Right renal pelvis (tissue), 4 donors: ENCODE measurements around the gene MEIS1. TPM values are rescaled to one million over a fixed set of nuclear protein-coding genes. Genes with fewer than 3 reads are reported as not detected.
"Not testable (repeated sequence)": the region's sequence is repeated elsewhere in the genome, so short reads cannot be mapped to it uniquely, and the experiment has no call there.

Experiments
- DNase-seq, 4 donors: peaks; one replicate each; pipeline ENCODE4 v3.0.0-alpha.2; 2013; ENCODE audit warnings: low read depth in 4 of 4, low spot score in 3 of 4, missing footprints in 1 of 4
- polyA plus RNA-seq, 4 donors: library from polyadenylated mRNA; unstranded; fragments of 120-200 nt; gene quantifications; one replicate each; pipeline ENCODE4 v1.2.1, GENCODE V29; 2013; ENCODE audit not compliant: insufficient read length in 4 of 4

MEIS1 gene
- 100 to 1,000 TPM; 100 to 142 (median 115) TPM for polyA plus RNA-seq

- DNase-seq: peak in 3 of 4 donors; percentile 86 to 94 (median 93)
These were observed at the start of gene MEIS1 for GRCh38 chr2:66434679-66435548. Gene MEIS1, plus strand, starts transcription at chr2:66435125. Its CDS starts 732 bp downstream, at chr2:66435857.

- DNase-seq: no peak
These were observed 47.7 kb upstream of the MEIS1 start for GRCh38 chr2:66387016-66387753.

GRCh38 chr2:66389651-66390131 lies 45.2 kb upstream of the MEIS1 start:
- no peak for DNase-seq

- DNase-seq: no peak
These were observed 44.8 kb upstream of the MEIS1 start for GRCh38 chr2:66390152-66390551.

GRCh38 chr2:66390811-66391210 lies 44.1 kb upstream of the MEIS1 start:
- DNase-seq: no peak

- not testable (repeated sequence) for DNase-seq
These were observed 43.7 kb upstream of the MEIS1 start for GRCh38 chr2:66391240-66391639.

- no peak for DNase-seq
These were observed 29.5 kb upstream of the MEIS1 start for GRCh38 chr2:66405473-66405872.

- DNase-seq: no peak
These were observed 26.0 kb upstream of the MEIS1 start for GRCh38 chr2:66408905-66409304.

- no peak for DNase-seq
These were observed 22.1 kb upstream of the MEIS1 start for GRCh38 chr2:66412874-66413273.

- DNase-seq: no peak
These were observed 20.0 kb upstream of the MEIS1 start for GRCh38 chr2:66414896-66415295.

GRCh38 chr2:66418381-66418780 lies 16.5 kb upstream of the MEIS1 start:
- no peak for DNase-seq

GRCh38 chr2:66421612-66422011 lies 13.3 kb upstream of the MEIS1 start:
- no peak for DNase-seq

- no peak for DNase-seq
These were observed 11.4 kb upstream of the MEIS1 start for GRCh38 chr2:66423391-66424124.

- DNase-seq: no peak
These were observed 8.4 kb upstream of the MEIS1 start for GRCh38 chr2:66426244-66427111.

GRCh38 chr2:66427300-66427699 lies 7.6 kb upstream of the MEIS1 start:
- no peak for DNase-seq

GRCh38 chr2:66428986-66429612 lies 5.8 kb upstream of the MEIS1 start:
- DNase-seq: no peak

- DNase-seq: no peak
These were observed 5.0 kb upstream of the MEIS1 start for GRCh38 chr2:66429693-66430504.

GRCh38 chr2:66430505-66431273 lies 4.2 kb upstream of the MEIS1 start:
- no peak for DNase-seq
